Suprapubic skin (tissue), 4 donors: ENCODE data around the gene EFCAB6. TPM values are rescaled to one million over a fixed set of nuclear protein-coding genes. Genes with fewer than 3 reads are reported as not detected.

Source experiments
- DNase-seq, 2 donors: peaks; one replicate each; pipeline ENCODE4 v3.0.0-alpha.2; 2019; ENCODE audit warnings: low spot score in 2 of 2
- H3K27ac ChIP-seq: fragments of 200-600 bp; sonication (generic); one replicate; pipeline ENCODE4 v1.5.1; 2019
- H3K27me3 ChIP-seq: fragments of 200-600 bp; sonication (generic); one replicate; pipeline ENCODE4 v1.5.1; 2019
- H3K36me3 ChIP-seq: fragments of 200-600 bp; sonication (generic); one replicate; pipeline ENCODE4 v1.5.1; 2019
- H3K4me1 ChIP-seq: fragments of 200-600 bp; sonication (generic); one replicate; pipeline ENCODE4 v1.5.1; 2019
- H3K4me3 ChIP-seq: fragments of 200-600 bp; sonication (generic); one replicate; pipeline ENCODE4 v1.5.1; 2019; ENCODE audit warnings: mild to moderate bottlenecking
- H3K9me3 ChIP-seq: fragments of 200-600 bp; sonication (generic); one replicate; pipeline ENCODE4 v1.5.1; 2019
- CTCF ChIP-seq, 2 donors: fragments of 200-600 bp in 1 of 2; fragments of 450-650 bp in 1 of 2; sonication (generic) in 1 of 2; IDR thresholded peaks; one replicate each; pipeline ENCODE4 v1.5.1; 2016 to 2019; ENCODE audit warnings: antibody characterized with exemption in 2 of 2, mild to moderate bottlenecking in 1 of 2, moderate library complexity in 1 of 2
- EP300 ChIP-seq: sonication (generic); formaldehyde crosslinking; IDR thresholded peaks from one replicate; pipeline ENCODE4 v1.6.1; 2017; ENCODE audit warnings: antibody characterized with exemption
- POLR2A ChIP-seq, 2 donors: fragments of 450-650 bp; IDR thresholded peaks; one replicate each; pipeline ENCODE4 v1.6.1; 2017; ENCODE audit warnings: antibody characterized with exemption in 2 of 2, mild to moderate bottlenecking in 2 of 2, moderate library complexity in 2 of 2
- POLR2AphosphoS5 ChIP-seq, 3 donors: sonication (generic); formaldehyde crosslinking; IDR thresholded peaks; one replicate each; pipeline ENCODE4 v1.6.1; 2017; ENCODE audit warnings: antibody characterized with exemption in 3 of 3
- WGBS: methylation state at CpG from one replicate; pipeline ENCODE4 v1.1.5; 2018; 5-methylcytosine and 5-hydroxymethylcytosine counted together
- total RNA-seq, 4 donors: library from RNA; depleted of rRNA; stranded (reverse); fragments of >200 nt; gene quantifications; one replicate each; pipeline ENCODE4 v1.1.0, GENCODE V29; 2016

The EFCAB6 gene
- total RNA-seq, 4 donors from 2014 or later = 1.9 to 4.9 (median 2.9) TPM

- no peak for TF ChIP-seq POLR2A (IDR thresholded peaks at IDR 0.05)
- TF ChIP-seq CTCF (IDR thresholded peaks at IDR 0.05) = no peak
- no peak for TF ChIP-seq POLR2AphosphoS5 (IDR thresholded peaks at IDR 0.05)
- no peak for TF ChIP-seq EP300
- WGBS = 88% methylated on average over 6 of the region's 6 CpGs
- no peaks in the 10 kb centered on the region for H3K9me3 ChIP-seq
These were observed 64.2 kb downstream of the EFCAB6 start for GRCh38 chr22:43747877-43748276.

GRCh38 chr22:43747058-43747457 is 65.0 kb downstream of the EFCAB6 start:
- Histone ChIP-seq H3K4me1 (no peaks in the 10 kb centered on the region), H3K36me3 (no peaks in the 10 kb centered on the region), H3K4me3 (no peak overlapping the region), H3K27ac (no peak overlapping the region), H3K27me3 (no peaks in the 10 kb centered on the region), H3K9me3 (no peaks in the 10 kb centered on the region)
- TF ChIP-seq EP300 = no peak
- no peak for TF ChIP-seq POLR2AphosphoS5 (IDR thresholded peaks at IDR 0.05)
- TF ChIP-seq CTCF (IDR thresholded peaks at IDR 0.05) = no peak
- no peak for TF ChIP-seq POLR2A (IDR thresholded peaks at IDR 0.05)
- 89% methylated on average over 6 of the region's 6 CpGs for WGBS
- DNase-seq = no peak

More at GRCh38 chr22:43747877-43748276, 64.2 kb downstream of the EFCAB6 start:
- Histone ChIP-seq H3K27me3 (no peaks in the 10 kb centered on the region), H3K4me3 (no peak overlapping the region), H3K36me3 (no peaks in the 10 kb centered on the region), H3K4me1 (no peaks in the 10 kb centered on the region), H3K27ac (no peak overlapping the region)
- no peak for DNase-seq

GRCh38 chr22:43745783-43746356 is 66.2 kb downstream of the EFCAB6 start:
- no peaks in the 10 kb centered on the region for H3K9me3 ChIP-seq
- WGBS = 79% methylated on average over 13 of the region's 13 CpGs
- H3K27ac ChIP-seq = no peak overlapping the region

GRCh38 chr22:43745411-43745770 is 66.7 kb downstream of the EFCAB6 start:
- no peak for TF ChIP-seq POLR2A (IDR thresholded peaks at IDR 0.05)
- TF ChIP-seq EP300 = no peak
- TF ChIP-seq POLR2AphosphoS5 (IDR thresholded peaks at IDR 0.05) = no peak
- no peak for TF ChIP-seq CTCF (IDR thresholded peaks at IDR 0.05)
- WGBS = 74% methylated on average over 7 of the region's 7 CpGs
- Histone ChIP-seq H3K27me3 (peaks cover 6% of the 10 kb centered on the region), H3K36me3 (no peaks in the 10 kb centered on the region), H3K9me3 (no peaks in the 10 kb centered on the region), H3K4me1 (no peaks in the 10 kb centered on the region), H3K4me3 (no peak overlapping the region), H3K27ac (no peak overlapping the region)
- no peak for DNase-seq

More at GRCh38 chr22:43745783-43746356, 66.2 kb downstream of the EFCAB6 start:
- peaks cover 4% of the 10 kb centered on the region for H3K27me3 ChIP-seq
- no peaks in the 10 kb centered on the region for H3K36me3 ChIP-seq
- H3K4me1 ChIP-seq = no peaks in the 10 kb centered on the region
- no peak overlapping the region for H3K4me3 ChIP-seq
- TF ChIP-seq POLR2AphosphoS5 (IDR thresholded peaks at IDR 0.05) = no peak
- TF ChIP-seq EP300 = no peak
- no peak for TF ChIP-seq CTCF (IDR thresholded peaks at IDR 0.05)
- TF ChIP-seq POLR2A (IDR thresholded peaks at IDR 0.05) = no peak
- no peak for DNase-seq

- H3K27ac ChIP-seq = no peak overlapping the region
- H3K27me3 ChIP-seq = peaks cover 6% of the 10 kb centered on the region
- no peak overlapping the region for H3K4me3 ChIP-seq
- no peaks in the 10 kb centered on the region for H3K36me3 ChIP-seq
- no peaks in the 10 kb centered on the region for H3K9me3 ChIP-seq
- 63% methylated on average over 9 of the region's 9 CpGs for WGBS
- no peak for DNase-seq
- TF ChIP-seq POLR2AphosphoS5 (IDR thresholded peaks at IDR 0.05) = no peak
- TF ChIP-seq CTCF (IDR thresholded peaks at IDR 0.05) = no peak
- TF ChIP-seq POLR2A (IDR thresholded peaks at IDR 0.05) = no peak
- no peak for TF ChIP-seq EP300
- H3K4me1 ChIP-seq = no peaks in the 10 kb centered on the region
These were observed 67.2 kb downstream of the EFCAB6 start for GRCh38 chr22:43744700-43745410.
